ENCODE measurements around the gene LENG9.
"Not testable (repeated sequence)": the region's sequence is repeated elsewhere in the genome, so short reads cannot be mapped to it uniquely, and the experiment has no call there.

LENG9 gene

GRCh38 chr19:54481326-54481930 lies 17.9 kb upstream of the LENG9 start:
- DNase-seq: peak; percentile 40

- no peak for DNase-seq
Observed at GRCh38 chr19:54480051-54480450, 16.5 kb upstream of the LENG9 start.

- no peak for DNase-seq
Observed at GRCh38 chr19:54478677-54479266, 15.2 kb upstream of the LENG9 start.

GRCh38 chr19:54477650-54478049 lies 14.1 kb upstream of the LENG9 start:
- no peak for DNase-seq

- no peak for DNase-seq
Observed at GRCh38 chr19:54475706-54476105, 12.1 kb upstream of the LENG9 start.

- DNase-seq: no peak
Observed at GRCh38 chr19:54473892-54474372, 10.4 kb upstream of the LENG9 start.

GRCh38 chr19:54473071-54473891 lies 9.7 kb upstream of the LENG9 start, which contains the start of gene CDC42EP5:
Gene CDC42EP5, minus strand, starts transcription at chr19:54473296. Its CDS starts 7,749 bp downstream, at chr19:54465547.
- peak; percentile 81 for DNase-seq

- peak; percentile 68 for DNase-seq
Observed at GRCh38 chr19:54470991-54471782, 7.6 kb upstream of the LENG9 start.

GRCh38 chr19:54470276-54470887 lies 6.8 kb upstream of the LENG9 start:
- no peak for DNase-seq

- no peak for DNase-seq
Observed at GRCh38 chr19:54469496-54469934, 5.9 kb upstream of the LENG9 start.

GRCh38 chr19:54466110-54466480 lies 2.5 kb upstream of the LENG9 start:
- not testable (repeated sequence) for DNase-seq

GRCh38 chr19:54465426-54466109 lies 2.0 kb upstream of the LENG9 start:
- peak; percentile 37 for DNase-seq

- DNase-seq: peak; percentile 91
Observed at GRCh38 chr19:54464630-54465425, 1.2 kb upstream of the LENG9 start.

- no peak for DNase-seq
Observed at GRCh38 chr19:54464044-54464629, 559 bp upstream of the LENG9 start.

- DNase-seq: peak; percentile 87
Observed at GRCh38 chr19:54462655-54463530, 685 bp downstream of the LENG9 start.

GRCh38 chr19:54462047-54462654 lies 1.4 kb downstream of the LENG9 start:
- peak; percentile 65 for DNase-seq

- DNase-seq: peak; percentile 70
Observed at GRCh38 chr19:54461613-54462012, 2.0 kb downstream of the LENG9 start.

- DNase-seq: no peak
Observed at GRCh38 chr19:54461210-54461609, 2.4 kb downstream of the LENG9 start.

All from right kidney (tissue), 1 donor.